GM19395 (cell line): ENCODE results near the gene IFT122.

Experiments
- ATAC-seq: cut with Tn5 transposase; IDR thresholded peaks from one replicate; pipeline ENCODE4 v1.9.1; 2021; ENCODE audit warnings: mild to moderate bottlenecking, moderate library complexity; ENCODE audit not compliant: unreplicated experiment

Gene IFT122

DNA sequence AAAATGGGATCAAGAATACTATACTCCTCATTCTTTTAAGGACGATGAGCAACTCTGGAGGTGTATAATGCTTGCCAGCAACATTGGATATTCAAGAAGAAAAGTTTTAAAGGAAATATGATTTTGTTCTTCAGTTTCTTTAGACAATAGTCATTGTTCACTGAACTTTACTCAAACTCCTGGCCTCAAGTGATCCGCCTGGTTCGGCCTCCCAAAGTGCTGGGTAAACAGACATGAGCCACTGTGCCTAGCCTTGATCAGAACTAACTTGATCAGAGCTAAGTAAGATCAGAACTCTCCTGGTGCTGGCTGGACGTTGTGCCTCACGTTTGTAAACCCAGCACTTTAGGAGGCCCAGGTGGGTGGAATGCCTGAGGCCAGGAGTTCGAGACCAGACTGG lies 24.2 kb upstream of the IFT122 start:
- ATAC-seq = no peak

DNA sequence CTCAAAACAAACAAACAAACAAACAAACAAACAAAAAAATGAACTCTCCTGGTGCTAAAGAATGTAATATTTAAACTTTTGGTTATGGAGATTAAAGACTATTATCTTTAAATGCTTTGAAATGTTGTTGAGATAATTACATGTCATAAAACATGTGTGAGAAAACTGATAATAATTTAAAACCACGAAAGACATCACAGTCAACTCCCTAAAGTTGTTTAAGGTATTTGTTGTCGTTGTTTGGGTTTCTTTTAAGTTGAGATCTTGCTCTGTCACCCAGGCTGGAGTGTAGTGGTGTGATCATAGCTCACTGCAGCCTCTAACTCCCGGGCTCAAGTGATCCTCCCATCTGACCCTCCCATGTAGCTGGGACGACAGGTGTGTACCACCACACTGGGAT lies 23.6 kb upstream of the IFT122 start:
- no peak for ATAC-seq

DNA sequence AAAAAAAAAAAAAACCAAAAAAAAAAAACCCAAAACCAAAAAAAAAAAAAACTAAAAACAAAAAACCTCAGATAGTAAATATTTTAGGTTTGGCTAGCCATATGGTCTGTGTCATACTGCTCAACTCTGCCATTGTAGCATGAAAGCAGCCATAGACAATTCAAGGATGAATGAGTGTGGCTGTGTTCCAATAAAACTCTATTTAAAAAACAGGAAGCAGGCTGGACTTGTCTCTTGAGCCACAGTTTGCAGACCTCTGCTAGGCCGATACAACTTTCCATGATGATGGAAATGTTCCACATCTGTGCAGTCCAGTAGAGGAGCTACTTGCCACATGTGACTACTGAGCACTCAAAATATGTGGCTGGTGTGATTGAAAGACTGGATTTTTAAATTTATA lies 22.7 kb upstream of the IFT122 start:
- ATAC-seq = no peak

DNA sequence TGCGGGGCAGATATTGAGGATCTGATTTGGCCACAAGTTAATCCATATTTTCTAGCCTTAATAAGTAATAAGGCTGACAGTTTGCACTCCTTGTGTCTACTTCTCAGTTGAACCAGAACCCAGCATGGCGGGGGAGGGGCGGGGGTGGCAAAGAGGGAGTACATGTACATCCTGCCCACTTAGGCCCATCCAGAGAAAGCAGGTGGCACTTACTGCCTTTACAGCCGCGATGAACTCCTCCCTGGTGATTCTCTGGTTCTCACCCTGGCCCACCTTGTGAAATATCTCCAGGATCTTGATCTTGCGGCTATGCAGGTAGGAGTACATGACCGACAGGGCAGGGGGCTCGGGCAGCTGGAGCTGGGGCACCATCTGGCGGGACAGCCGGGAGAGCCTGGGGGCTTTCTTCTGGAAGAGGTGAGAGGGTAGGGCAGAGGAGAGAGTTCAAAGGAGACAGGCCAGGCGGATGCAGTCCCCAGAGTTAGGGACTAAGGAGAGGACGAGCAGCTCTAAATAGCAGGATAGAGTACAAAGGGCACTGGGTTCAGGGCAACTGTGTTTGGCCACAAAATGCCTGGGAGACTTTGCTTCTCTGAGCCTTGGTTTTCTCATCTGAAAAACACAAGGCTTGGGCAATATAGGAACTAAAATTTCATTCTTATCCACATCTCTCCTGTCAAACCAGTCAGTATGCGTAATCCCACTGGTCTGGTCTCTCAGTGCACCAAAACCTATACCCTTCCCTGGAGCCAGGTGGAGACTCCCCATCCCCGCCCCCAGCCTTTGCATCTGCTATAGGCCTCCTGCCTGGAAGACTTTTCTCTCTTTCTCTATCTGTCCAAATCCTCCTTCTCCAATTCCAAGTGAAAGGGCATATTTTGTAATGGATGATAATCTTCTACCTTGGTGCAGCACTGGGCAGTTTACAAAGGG lies 21.7 kb upstream of the IFT122 start:
- no peak for ATAC-seq

GRCh38 chr3:129419476-129419875 lies 20.5 kb upstream of the IFT122 start:
- ATAC-seq = no peak

DNA sequence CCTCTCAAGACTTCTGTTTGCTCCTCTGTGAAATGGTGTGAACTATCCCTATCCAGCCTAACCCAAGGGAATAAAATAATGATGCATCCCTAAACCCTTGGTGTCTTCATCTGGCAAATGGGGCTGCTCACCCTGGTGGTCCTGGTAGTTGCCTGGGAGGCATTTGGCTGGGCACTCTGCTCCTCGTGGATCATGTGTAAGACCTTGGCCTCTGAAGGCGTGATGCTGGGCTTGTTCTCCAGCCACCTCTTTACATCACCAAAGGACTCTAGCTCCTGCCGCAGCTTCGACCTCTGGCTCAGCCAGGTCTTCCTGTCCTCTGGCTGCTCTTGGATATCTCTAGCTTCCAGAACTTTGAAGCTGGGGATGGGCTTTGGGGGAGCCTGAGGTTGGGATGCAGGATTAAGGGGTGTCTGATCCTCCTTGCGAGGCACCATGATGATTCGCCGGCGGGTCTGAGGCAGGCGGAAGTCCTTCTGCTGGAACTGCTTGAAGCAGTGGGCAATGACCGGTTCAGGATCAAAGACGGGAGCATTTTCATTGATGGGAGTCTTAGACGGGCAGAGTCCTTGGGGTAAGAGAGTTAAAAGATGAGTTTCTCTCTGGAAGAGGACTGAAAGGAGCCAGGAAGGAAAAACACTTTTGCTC lies 18.7 kb upstream of the IFT122 start:
- no peak for ATAC-seq

- ATAC-seq = no peak
Measured at GRCh38 chr3:129421988-129422745, 17.9 kb upstream of the IFT122 start.

DNA sequence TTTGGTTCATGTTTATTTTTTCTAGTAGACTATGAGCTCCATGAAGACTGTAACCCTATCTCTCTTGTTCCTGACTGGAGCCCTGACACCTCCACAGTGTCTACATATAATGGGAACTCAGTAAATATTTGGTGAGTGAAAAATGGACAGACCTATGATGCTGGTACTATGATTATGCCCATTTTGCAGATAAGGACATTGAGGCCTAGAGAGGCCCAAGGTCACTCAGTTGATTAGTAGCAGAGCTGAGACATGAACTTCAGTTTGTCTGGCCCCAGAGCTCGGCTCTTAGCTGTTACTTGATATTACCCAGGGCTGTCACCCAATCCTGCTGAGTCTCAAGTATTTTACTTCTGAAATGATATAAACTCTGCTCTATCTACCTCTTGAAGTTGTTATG lies 17.1 kb upstream of the IFT122 start:
- no peak for ATAC-seq

DNA sequence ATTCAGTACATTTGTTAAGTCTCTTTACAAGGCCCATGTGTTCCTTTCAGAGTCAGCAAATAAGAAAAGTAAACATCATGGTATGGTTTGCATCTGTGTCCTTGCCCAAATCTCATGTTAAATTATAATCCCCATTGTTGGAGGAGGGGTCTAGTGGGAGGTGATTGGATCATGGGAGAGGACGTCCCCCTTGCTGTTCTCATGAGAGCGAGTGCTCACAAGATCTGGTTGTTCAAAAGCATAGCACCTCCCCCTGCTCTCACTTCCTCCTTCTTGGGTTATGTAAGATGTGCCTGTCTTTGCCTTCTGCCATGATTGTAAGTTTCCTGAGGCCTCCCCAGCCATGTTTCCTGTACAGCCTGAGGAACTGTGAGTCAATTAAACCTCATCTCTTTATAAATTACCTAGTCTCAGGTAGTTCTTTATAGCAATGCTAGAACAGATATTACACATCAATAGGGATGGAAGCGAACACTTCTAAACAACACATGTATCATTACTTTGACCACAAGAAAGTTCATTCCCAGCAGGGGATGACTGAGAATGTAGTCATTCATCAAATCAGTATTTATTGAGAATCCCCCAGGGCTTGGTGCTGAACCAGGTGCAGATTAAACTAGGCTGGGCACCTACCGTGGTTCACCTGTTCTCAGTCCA lies 15.7 kb upstream of the IFT122 start:
- ATAC-seq = peak; percentile 53

- no peak for ATAC-seq
Measured at GRCh38 chr3:129425213-129425612, 14.8 kb upstream of the IFT122 start.

DNA sequence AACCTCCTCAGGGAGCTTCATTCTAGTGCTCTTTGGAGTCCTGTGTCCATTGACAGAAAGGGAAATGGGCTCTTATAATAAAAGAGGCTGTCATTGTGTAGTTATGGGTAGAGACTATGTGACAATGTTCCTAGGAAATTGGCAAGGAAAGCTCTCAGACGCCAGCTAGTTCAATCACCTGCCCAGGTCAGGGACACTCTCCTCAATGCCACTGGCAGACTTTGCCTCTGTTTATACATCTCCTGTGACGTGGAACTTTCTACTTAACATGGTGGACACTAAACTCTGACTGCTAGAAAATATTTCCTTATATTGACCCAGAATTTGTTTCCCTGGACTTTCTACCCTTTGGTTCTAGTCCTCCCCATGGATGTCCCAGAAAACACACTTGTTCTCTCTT lies 14.4 kb upstream of the IFT122 start:
- no peak for ATAC-seq

- peak; percentile 5 for ATAC-seq
Measured at GRCh38 chr3:129428007-129428375, 12.0 kb upstream of the IFT122 start.

- ATAC-seq = peak; percentile 90
Measured at GRCh38 chr3:129428376-129429079, 11.5 kb upstream of the IFT122 start, which contains the start of gene EFCAB12. TSS of gene EFCAB12 (minus strand) at chr3:129428636. CDS start at chr3:129428488, 148 bp downstream.

DNA sequence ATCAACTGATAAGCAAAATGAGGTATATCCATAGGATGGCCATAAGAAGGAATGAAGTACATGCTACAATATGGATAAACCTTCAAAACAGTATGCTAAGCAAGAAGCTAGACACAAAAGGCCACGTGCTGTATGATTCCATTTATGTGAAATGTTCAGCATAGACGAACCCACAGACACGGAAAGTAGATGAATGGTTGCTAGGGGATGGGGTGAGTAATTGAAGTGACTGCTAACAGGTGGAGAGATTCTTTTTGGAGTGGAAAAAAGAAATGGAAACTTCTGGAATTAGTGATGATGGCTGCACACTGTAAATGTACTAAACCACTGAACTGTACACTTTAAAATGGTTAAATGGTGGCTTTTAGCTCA lies 11.0 kb upstream of the IFT122 start:
- no peak for ATAC-seq

GRCh38 chr3:129429602-129430001 lies 10.4 kb upstream of the IFT122 start:
- ATAC-seq = no peak

DNA sequence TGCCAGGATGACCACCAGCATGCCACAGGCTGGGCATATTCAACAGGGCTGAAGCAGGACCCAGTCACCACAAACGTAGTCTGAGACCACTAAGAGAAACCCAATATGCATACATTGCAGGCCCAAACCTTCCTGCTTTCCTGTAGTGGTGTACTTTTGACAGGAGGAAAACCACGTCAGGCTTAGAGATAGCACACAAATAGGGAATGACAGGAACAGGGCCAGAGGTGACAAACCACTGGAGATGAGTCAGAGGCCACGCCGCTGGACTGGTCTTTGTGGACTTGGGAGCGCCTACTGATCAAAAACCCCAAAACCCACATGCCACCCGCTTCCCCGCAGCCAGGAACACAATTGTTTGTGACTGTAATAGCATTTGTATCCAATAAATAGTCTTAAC lies 8.0 kb upstream of the IFT122 start:
- no peak for ATAC-seq

GRCh38 chr3:129432671-129433070 lies 7.4 kb upstream of the IFT122 start:
- ATAC-seq = no peak

DNA sequence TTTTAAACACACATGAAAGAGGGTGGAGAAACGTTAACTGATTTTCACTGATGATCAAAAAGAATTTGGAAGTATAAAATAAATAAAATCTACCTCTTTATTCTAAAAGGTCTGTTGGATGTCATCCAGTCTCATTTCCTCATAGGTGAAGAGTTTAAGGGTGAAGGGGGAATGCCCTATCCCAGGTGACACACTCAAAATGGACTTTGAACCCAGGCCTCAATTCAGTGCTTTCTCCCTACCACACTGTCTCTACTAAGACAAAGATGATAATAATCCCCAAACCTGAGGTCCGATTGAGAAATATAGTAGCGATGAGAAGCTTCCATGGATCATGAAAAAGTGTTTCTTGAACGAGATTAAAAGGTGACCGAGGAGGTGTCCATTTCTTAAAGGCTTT lies 6.5 kb upstream of the IFT122 start:
- no peak for ATAC-seq

DNA sequence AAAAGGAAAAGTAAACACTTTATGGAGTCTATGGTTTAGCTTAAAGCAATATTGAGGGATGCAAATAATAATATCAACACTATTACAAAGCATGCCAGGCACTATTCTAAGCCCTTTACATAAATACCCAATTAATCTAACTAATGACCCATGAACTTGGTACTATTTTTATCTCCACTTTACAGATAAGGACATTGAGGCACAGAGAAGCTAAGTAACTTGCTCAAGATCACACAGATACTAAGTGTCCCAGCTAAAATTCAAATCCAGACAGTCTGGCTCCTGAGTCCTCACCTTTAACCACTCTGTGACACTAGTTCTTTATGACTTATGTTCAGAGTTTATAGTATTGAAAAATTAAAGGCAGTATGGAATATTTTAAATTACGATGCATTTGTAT lies 5.9 kb upstream of the IFT122 start:
- ATAC-seq = no peak

GRCh38 chr3:129435367-129435766 lies 4.7 kb upstream of the IFT122 start:
- ATAC-seq = no peak
